H1 (cell line): ENCODE measurements around the gene TMPRSS15. TPM values are rescaled to one million over a fixed set of nuclear protein-coding genes. Genes with fewer than 3 reads are reported as not detected.

Source experiments
- CTCF ChIA-PET: fragments of 300-600 bp; sonication (Branson Sonifier 250); formaldehyde crosslinking; loops from one replicate; lab custom pipeline; 2021; ENCODE audit not compliant: partially characterized antibody; lab: Charles Lee
- POLR2A ChIA-PET: fragments of 300-600 bp; sonication (Branson Sonifier 250); formaldehyde crosslinking; loops from one replicate; lab custom pipeline; 2021; ENCODE audit warnings: inconsistent platforms; ENCODE audit not compliant: partially characterized antibody; lab: Charles Lee
- DNase-seq, 2 experiments: peaks; one replicate each; pipeline versions ENCODE4 v3.0.0 to v3.0.0-alpha.2; 2010 to 2022; ENCODE audit warnings: low spot score in 2 of 2, low read depth in 1 of 2, mixed read lengths in 1 of 2
- FAIRE-seq: peaks from 2 replicates; lab custom pipeline; 2011; peaks lifted over from hg19 to GRCh38; lab: Jason Lieb, UNC
- H2AFZ ChIP-seq: 2 replicates; pipeline ENCODE4 v1.8.1; 2012; ENCODE audit warnings: low read length, inconsistent platforms
- H2AK5ac ChIP-seq: 2 replicates; pipeline ENCODE4 v1.6.1; 2013; ENCODE audit warnings: low read depth, low read length
- H2BK120ac ChIP-seq: replicated peaks from 2 replicates; pipeline ENCODE3; 2013; ENCODE audit warnings: low read depth, low read length, inconsistent platforms
- H2BK12ac ChIP-seq: 2 replicates; pipeline ENCODE4 v1.6.1; 2013; ENCODE audit warnings: low read depth, low read length
- H2BK15ac ChIP-seq: 2 replicates; pipeline ENCODE4 v1.6.1; 2013; ENCODE audit warnings: low read length
- H2BK20ac ChIP-seq: 2 replicates; pipeline ENCODE4 v1.6.1; 2013; ENCODE audit warnings: low read length
- H2BK5ac ChIP-seq: 2 replicates; pipeline ENCODE4 v1.6.1; 2013; ENCODE audit warnings: low read depth, low read length
- H3K14ac ChIP-seq: 2 replicates; pipeline ENCODE4 v1.6.1; 2013; ENCODE audit warnings: inconsistent platforms; ENCODE audit not compliant: insufficient read length
- H3K18ac ChIP-seq: 2 replicates; pipeline ENCODE4 v1.6.1; 2013; ENCODE audit warnings: low read length; ENCODE audit errors: extremely low read depth
- H3K23ac ChIP-seq: 2 replicates; pipeline ENCODE4 v1.6.1; 2013; ENCODE audit warnings: inconsistent platforms; ENCODE audit not compliant: insufficient read length
- H3K23me2 ChIP-seq: 2 replicates; pipeline ENCODE4 v1.6.1; 2013; ENCODE audit warnings: low read depth, low read length
- H3K27ac ChIP-seq: 2 replicates; pipeline ENCODE4 v1.6.1; 2011; ENCODE audit warnings: low read depth, low read length, inconsistent platforms
- H3K27me3 ChIP-seq, 4 experiments: replicated peaks in 1 of 4; 1 replicate in 1 of 4; 2 replicates in 3 of 4; pipeline versions ENCODE4 v1.6.1 to v1.8.1; 2011 to 2013; ENCODE audit warnings: low read length in 3 of 4, mild to moderate bottlenecking in 3 of 4, inconsistent platforms in 2 of 4, mixed read lengths in 2 of 4, moderate library complexity in 1 of 4; ENCODE audit not compliant: control insufficient read depth in 3 of 4, insufficient read depth in 3 of 4; ENCODE audit errors: extremely low read depth in 1 of 4
- H3K36me3 ChIP-seq, 4 experiments: 2 replicates each; pipeline versions ENCODE4 v1.6.1 to v1.8.1; 2011 to 2013; ENCODE audit warnings: mild to moderate bottlenecking in 4 of 4, low read length in 3 of 4, moderate library complexity in 2 of 4, control low read depth in 1 of 4, inconsistent platforms in 1 of 4; ENCODE audit not compliant: insufficient read depth in 4 of 4, control insufficient read depth in 2 of 4
- H3K4ac ChIP-seq: replicated peaks from 2 replicates; pipeline ENCODE3; 2013; ENCODE audit warnings: low read length, low read depth, mixed read lengths, inconsistent platforms; ENCODE audit not compliant: insufficient read length
- H3K4me1 ChIP-seq, 4 experiments: replicated peaks in 1 of 4; 1 replicate in 1 of 4; 2 replicates in 3 of 4; pipeline versions ENCODE4 v1.6.1 to v1.8.1; 2011 to 2013; ENCODE audit warnings: low read length in 3 of 4, inconsistent platforms in 2 of 4, mixed read lengths in 1 of 4; ENCODE audit not compliant: insufficient read depth in 4 of 4, control insufficient read depth in 3 of 4
- H3K4me2 ChIP-seq, 2 experiments: 2 replicates each; pipeline versions ENCODE4 v1.6.1 to v1.8.1; 2011 to 2013; ENCODE audit warnings: low read depth in 2 of 2, low read length in 2 of 2, control low read depth in 1 of 2, inconsistent platforms in 1 of 2, mild to moderate bottlenecking in 1 of 2; ENCODE audit not compliant: insufficient read depth in 1 of 2
- H3K4me3 ChIP-seq, 4 experiments: fragments of 200-600, 300-600 bp in 1 of 4; sonication (generic), shearing (Covaris generic), sonication (Bioruptor Twin) in 1 of 4; 2 replicates each; pipeline versions ENCODE4 v1.5.1 to v1.8.1; 2011 to 2016; ENCODE audit warnings: low read length in 4 of 4, low read depth in 3 of 4, control low read depth in 2 of 4, inconsistent platforms in 2 of 4, mild to moderate bottlenecking in 2 of 4, mixed read lengths in 1 of 4, moderate library complexity in 1 of 4; ENCODE audit not compliant: insufficient read depth in 2 of 4; ENCODE audit errors: extremely low read depth in 1 of 4
- H3K56ac ChIP-seq: replicated peaks from 2 replicates; pipeline ENCODE3; 2013; ENCODE audit warnings: low read depth, mild to moderate bottlenecking, mixed read lengths, low read length, inconsistent platforms; ENCODE audit not compliant: insufficient read length
- H3K79me1 ChIP-seq: 2 replicates; pipeline ENCODE4 v1.6.1; 2013; ENCODE audit warnings: low read depth, low read length, control low read depth
- H3K79me2 ChIP-seq, 2 experiments: 2 replicates each; pipeline versions ENCODE4 v1.6.1 to v1.8.1; 2012 to 2013; ENCODE audit warnings: low read length in 2 of 2, mild to moderate bottlenecking in 2 of 2, inconsistent platforms in 1 of 2; ENCODE audit not compliant: insufficient read depth in 2 of 2, control insufficient read depth in 1 of 2
- H3K9ac ChIP-seq, 4 experiments: replicated peaks in 1 of 4; 1 replicate in 1 of 4; 2 replicates in 3 of 4; pipeline versions ENCODE4 v1.6.1 to v1.8.1; 2011 to 2013; ENCODE audit warnings: low read depth in 3 of 4, low read length in 3 of 4, control low read depth in 2 of 4, mild to moderate bottlenecking in 2 of 4, moderate library complexity in 2 of 4, inconsistent platforms in 1 of 4; ENCODE audit errors: extremely low read depth in 1 of 4
- H3K9me3 ChIP-seq, 2 experiments: 2 replicates each; pipeline versions ENCODE4 v1.6.1 to v1.8.1; 2012 to 2013; ENCODE audit warnings: mild to moderate bottlenecking in 2 of 2, moderate library complexity in 2 of 2, control low read depth in 1 of 2, inconsistent platforms in 1 of 2, low read depth in 1 of 2, low read length in 1 of 2, mixed read lengths in 1 of 2; ENCODE audit not compliant: insufficient read depth in 2 of 2
- H4K20me1 ChIP-seq, 2 experiments: replicated peaks in 1 of 2; 2 replicates each; pipeline versions ENCODE3 to v1.8.1; 2011 to 2013; ENCODE audit warnings: inconsistent platforms in 2 of 2, low read length in 2 of 2, mild to moderate bottlenecking in 1 of 2; ENCODE audit not compliant: insufficient read depth in 2 of 2, control insufficient read depth in 1 of 2
- H4K5ac ChIP-seq: 2 replicates; pipeline ENCODE4 v1.6.1; 2013; ENCODE audit warnings: low read length, low read depth, mixed read lengths, inconsistent platforms; ENCODE audit not compliant: insufficient read length
- H4K8ac ChIP-seq: 2 replicates; pipeline ENCODE4 v1.8.0; 2013; ENCODE audit warnings: mild to moderate bottlenecking, moderate library complexity, low read length, inconsistent platforms; ENCODE audit not compliant: insufficient read depth; ENCODE audit errors: extremely low read depth
- H4K91ac ChIP-seq: replicated peaks from 2 replicates; pipeline ENCODE3; 2013; ENCODE audit warnings: low read length, mixed read lengths, inconsistent platforms; ENCODE audit not compliant: insufficient read length
- BACH1 ChIP-seq: IDR thresholded peaks from 2 replicates; pipeline ENCODE4 v1.6.1; 2012; ENCODE audit warnings: low read length, improper control_type of control experiment
- MAFK ChIP-seq: IDR thresholded peaks from 2 replicates; pipeline ENCODE4 v1.6.1; 2012; ENCODE audit warnings: low read depth, mild to moderate bottlenecking, improper control_type of control experiment, low read length
- POLR2AphosphoS5 ChIP-seq: IDR thresholded peaks from 2 replicates; pipeline ENCODE4 v1.6.1; 2011; ENCODE audit warnings: low read depth, low read length
- WGBS, 2 experiments: shearing (Covaris generic) in 1 of 2; methylation state at CpG; one replicate each; pipeline versions ENCODE4 v1.1.6 to v1.1.7; 2013 to 2015; ENCODE audit warnings: low lambda C conversion rate in 2 of 2, mixed read lengths in 2 of 2, inconsistent platforms in 1 of 2, low coverage in 1 of 2, missing lambda C conversion rate in 1 of 2; ENCODE audit not compliant: insufficient replicate concordance in 2 of 2, insufficient coverage in 1 of 2, insufficient read length in 1 of 2; ENCODE audit errors: extremely low coverage in 1 of 2, missing lambda C conversion rate in 1 of 2; 5-methylcytosine and 5-hydroxymethylcytosine counted together
- polyA plus RNA-seq, 7 experiments: library from polyadenylated mRNA; depleted of rRNA in 3 of 7; stranded (reverse) in 5 of 7; unstranded in 2 of 7; fragments of >200 nt in 5 of 7; fragments of 200-250 nt in 2 of 7; gene quantifications; 1 replicate in 5 of 7; 2 replicates in 1 of 7; 4 replicates in 1 of 7; pipeline versions ENCODE4 v1.2.1 to v1.2.3, GENCODE V29; 2011 to 2013; ENCODE audit warnings: missing spikeins in 2 of 7, mixed read lengths in 2 of 7
- total RNA-seq: library from RNA; stranded (reverse); fragmentation: NEBNext Ultra II Directional; extraction: Animal tissue kit (Norgen Biotek cat#: 25700); gene quantifications from 2 replicates; pipeline ENCODE4 v1.2.1, GENCODE V29; 2021

TMPRSS15 gene
- total and polyA plus RNA-seq, 2 of the 8 experiments (the other 6 are each of a cell fraction or from before 2014, with no cell fraction given) = not detected

- no peaks in the 10 kb centered on the region for H3K4me1 ChIP-seq
- no peak overlapping the region for H3K14ac ChIP-seq
- no peak overlapping the region for H3K4me2 ChIP-seq
- H2AK5ac ChIP-seq = no peak overlapping the region
- no peak overlapping the region for H3K23ac ChIP-seq
- H4K8ac ChIP-seq = no peak overlapping the region
- no peak overlapping the region for H3K27ac ChIP-seq
- TF ChIP-seq POLR2AphosphoS5 = no peak
- 0 out of 2 replicates have a peak, but pooled peaks have one; percentile 14 for TF ChIP-seq BACH1
- peak; percentile 64 for TF ChIP-seq MAFK
- no peak overlapping the region for H3K18ac ChIP-seq
- no peak overlapping the region for H3K56ac ChIP-seq
- CTCF ChIA-PET = interaction anchor here (0.8 kb wide), 1 partner anchor 366 kb away, joined by 3 read pairs; no protein-coding TSS in a partner anchor
- 87% methylated on average over 2 of the region's 2 CpGs; no CpG with 5 or more reads in 1 of the 2 experiments for WGBS, 2 experiments
- H2AFZ ChIP-seq = no peak overlapping the region
- no peak overlapping the region for H2BK5ac ChIP-seq
- H3K9ac ChIP-seq = no peak overlapping the region
- DNase-seq (no peak), FAIRE-seq (no peak)
- no peak overlapping the region for H4K5ac ChIP-seq
- no peak overlapping the region for H2BK20ac ChIP-seq
- H2BK12ac ChIP-seq = no peak overlapping the region
- H3K4me3 ChIP-seq = no peak overlapping the region
- no peaks in the 10 kb centered on the region for H3K9me3 ChIP-seq
- no peaks in the 10 kb centered on the region for H3K23me2 ChIP-seq
- H3K79me1 ChIP-seq = no peaks in the 10 kb centered on the region
- H4K91ac ChIP-seq = no peak overlapping the region
- H3K79me2 ChIP-seq = no peaks in the 10 kb centered on the region
- no peak overlapping the region for H2BK15ac ChIP-seq
- no peak overlapping the region for H3K4ac ChIP-seq
- no peak overlapping the region for H2BK120ac ChIP-seq
- H3K27me3 ChIP-seq = no peaks in the 10 kb centered on the region
- H3K36me3 ChIP-seq = no peaks in the 10 kb centered on the region
- POLR2A ChIA-PET = no interaction called here
- H4K20me1 ChIP-seq = no peaks in the 10 kb centered on the region
These were observed 113.7 kb downstream of the TMPRSS15 start for GRCh38 chr21:18289876-18290275.
